Neural cell (in vitro differentiated cells): ENCODE results near the gene SPDYC. TPM values are rescaled to one million over a fixed set of nuclear protein-coding genes. Genes with fewer than 3 reads are reported as not detected.

ENCODE experiments used
- H2AFZ ChIP-seq: fragments of 200-600, 300-800 bp; sonication (generic), shearing (Covaris generic); 2 replicates; pipeline ENCODE4 v1.6.0; 2014; ENCODE audit warnings: low read depth, mild to moderate bottlenecking, antibody characterized with exemption, low read length, moderate library complexity
- H3F3A ChIP-seq: fragments of 200-600 bp; shearing (Covaris generic); 2 replicates; pipeline ENCODE4 v1.6.1; 2016; ENCODE audit warnings: mild to moderate bottlenecking, moderate library complexity, mixed read lengths, antibody characterized with exemption, low read length; ENCODE audit not compliant: insufficient read depth, poor library complexity, severe bottlenecking
- H3K27ac ChIP-seq: fragments of 200-600, 300-800 bp; sonication (generic), shearing (Covaris generic); 2 replicates; pipeline ENCODE4 v1.5.1; 2014; ENCODE audit warnings: mild to moderate bottlenecking, low read length, moderate library complexity
- H3K27me3 ChIP-seq: fragments of 300-800, 200-600 bp; sonication (generic), shearing (Covaris generic); 2 replicates; pipeline ENCODE4 v1.6.0; 2014; ENCODE audit warnings: mild to moderate bottlenecking, low read depth, low read length, moderate library complexity; ENCODE audit not compliant: insufficient read depth
- H3K36me3 ChIP-seq: fragments of 300-800, 200-600 bp; sonication (generic), shearing (Covaris generic); 2 replicates; pipeline ENCODE4 v1.5.1; 2014; ENCODE audit warnings: mild to moderate bottlenecking, antibody characterized with exemption, low read length, moderate library complexity; ENCODE audit not compliant: insufficient read depth
- H3K4me2 ChIP-seq: fragments of 300-800, 200-600 bp; sonication (generic), shearing (Covaris generic); 2 replicates; pipeline ENCODE4 v1.6.0; 2014; ENCODE audit warnings: mild to moderate bottlenecking, low read length
- H3K4me3 ChIP-seq: fragments of 300-800, 200-600 bp; sonication (generic), shearing (Covaris generic); 2 replicates; pipeline ENCODE4 v1.5.1; 2014; ENCODE audit warnings: mild to moderate bottlenecking, low read length, moderate library complexity
- H3K79me2 ChIP-seq: fragments of 200-600 bp; shearing (Covaris generic); replicated peaks from 2 replicates; pipeline ENCODE4 v1.6.0; 2014; ENCODE audit warnings: mild to moderate bottlenecking, low read length, moderate library complexity; ENCODE audit not compliant: insufficient read depth
- H3K9ac ChIP-seq: fragments of 300-800, 200-600 bp; sonication (generic), shearing (Covaris generic); 2 replicates; pipeline ENCODE4 v1.6.1; 2016; ENCODE audit warnings: mild to moderate bottlenecking, low read length, mixed read lengths
- H3K9me2 ChIP-seq: fragments of 200-600 bp; shearing (Covaris generic); 2 replicates; pipeline ENCODE4 v1.6.1; 2016; ENCODE audit warnings: mild to moderate bottlenecking, low read length, mixed read lengths; ENCODE audit not compliant: insufficient read depth
- H3K9me3 ChIP-seq: fragments of 200-600, 300-800 bp; sonication (generic), shearing (Covaris generic); 2 replicates; pipeline ENCODE4 v1.6.1; 2016; ENCODE audit warnings: mild to moderate bottlenecking, mixed run types, low read length, moderate library complexity, mixed read lengths
- H4K20me1 ChIP-seq: fragments of 200-600 bp; shearing (Covaris generic); 2 replicates; pipeline ENCODE4 v1.6.1; 2016; ENCODE audit warnings: mild to moderate bottlenecking, mixed run types; ENCODE audit not compliant: insufficient read depth
- EP300 ChIP-seq: fragments of 450-650 bp; conservative IDR thresholded peaks from 2 replicates; pipeline ENCODE4 v1.6.1; 2014; ENCODE audit warnings: antibody characterized with exemption, mild to moderate bottlenecking, moderate library complexity; ENCODE audit not compliant: poor library complexity, severe bottlenecking
- EZH2 ChIP-seq: fragments of 200-600, 300-800 bp; shearing (Covaris generic), sonication (generic); IDR thresholded peaks from 2 replicates; pipeline ENCODE4 v1.6.1; 2014; ENCODE audit warnings: antibody characterized with exemption, low read length, borderline replicate concordance, mild to moderate bottlenecking; ENCODE audit not compliant: insufficient read depth, poor library complexity, severe bottlenecking
- MXI1 ChIP-seq: fragments of 450-650 bp; conservative IDR thresholded peaks from 2 replicates; pipeline ENCODE4 v1.6.1; 2014; ENCODE audit warnings: antibody characterized with exemption, mild to moderate bottlenecking; ENCODE audit not compliant: poor library complexity, severe bottlenecking
- POLR2AphosphoS5 ChIP-seq: IDR thresholded peaks from 2 replicates; pipeline ENCODE4 v1.6.1; 2012
- RAD21 ChIP-seq: fragments of 450-650 bp; conservative IDR thresholded peaks from 2 replicates; pipeline ENCODE4 v1.6.1; 2014; ENCODE audit warnings: antibody characterized with exemption, mild to moderate bottlenecking, moderate library complexity
- SMC3 ChIP-seq: fragments of 450-650 bp; conservative IDR thresholded peaks from 2 replicates; pipeline ENCODE4 v1.6.1; 2014; ENCODE audit warnings: antibody characterized with exemption, mild to moderate bottlenecking, moderate library complexity; ENCODE audit not compliant: poor library complexity
- TAF1 ChIP-seq: IDR thresholded peaks from 2 replicates; pipeline ENCODE4 v1.6.1; 2012; ENCODE audit warnings: low read depth
- polyA plus RNA-seq: library from polyadenylated mRNA; depleted of rRNA; stranded (reverse); fragments of >200 nt; gene quantifications from 2 replicates; pipeline ENCODE4 v1.2.3, GENCODE V29; 2014
- TF ChIP-seq, protein P1 (sequence below): IDR thresholded peaks from 2 replicates; pipeline ENCODE4 v1.6.1; 2012; ENCODE audit warnings: borderline replicate concordance
- TF ChIP-seq, protein P2 (sequence below): fragments of 450-650 bp; IDR thresholded peaks from 2 replicates; pipeline ENCODE4 v1.5.1; 2014; ENCODE audit warnings: antibody characterized with exemption, mild to moderate bottlenecking, moderate library complexity; ENCODE audit not compliant: poor library complexity, severe bottlenecking

SPDYC gene
- polyA plus RNA-seq, 1 donor from 2014 or later = not detected

DNA sequence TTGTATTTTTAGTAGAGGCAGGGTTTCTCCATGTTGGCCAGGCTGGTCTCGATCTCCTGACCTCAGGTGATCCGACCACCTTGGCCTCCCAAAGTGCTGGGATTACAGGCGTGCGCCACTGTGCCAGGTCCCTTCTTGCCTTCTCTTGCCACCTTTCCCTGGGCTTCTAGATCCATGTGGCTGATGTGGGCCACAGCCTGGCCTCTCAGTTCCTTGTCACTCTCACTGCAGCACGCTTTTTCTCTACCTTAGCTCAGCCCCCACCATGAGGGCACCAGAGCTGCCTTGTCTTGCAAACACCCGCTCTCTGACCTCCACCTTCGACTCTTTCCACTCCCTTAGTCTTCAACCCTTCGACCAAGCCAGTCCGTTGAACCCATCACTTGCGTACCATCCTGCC, 19.2 kb downstream of the SPDYC start:
- Histone ChIP-seq H3F3A (no peaks in the 10 kb centered on the region), H3K9me3 (no peaks in the 10 kb centered on the region), H4K20me1 (no peaks in the 10 kb centered on the region), H3K27me3 (no peaks in the 10 kb centered on the region), H3K4me3 (no peak overlapping the region), H3K79me2 (no peaks in the 10 kb centered on the region), H3K4me2 (no peak overlapping the region), H3K9me2 (no peaks in the 10 kb centered on the region), H2AFZ (no peak overlapping the region), H3K9ac (no peak overlapping the region), H3K27ac (no peak overlapping the region), H3K36me3 (no peaks in the 10 kb centered on the region)
- TF ChIP-seq, protein P1, sequence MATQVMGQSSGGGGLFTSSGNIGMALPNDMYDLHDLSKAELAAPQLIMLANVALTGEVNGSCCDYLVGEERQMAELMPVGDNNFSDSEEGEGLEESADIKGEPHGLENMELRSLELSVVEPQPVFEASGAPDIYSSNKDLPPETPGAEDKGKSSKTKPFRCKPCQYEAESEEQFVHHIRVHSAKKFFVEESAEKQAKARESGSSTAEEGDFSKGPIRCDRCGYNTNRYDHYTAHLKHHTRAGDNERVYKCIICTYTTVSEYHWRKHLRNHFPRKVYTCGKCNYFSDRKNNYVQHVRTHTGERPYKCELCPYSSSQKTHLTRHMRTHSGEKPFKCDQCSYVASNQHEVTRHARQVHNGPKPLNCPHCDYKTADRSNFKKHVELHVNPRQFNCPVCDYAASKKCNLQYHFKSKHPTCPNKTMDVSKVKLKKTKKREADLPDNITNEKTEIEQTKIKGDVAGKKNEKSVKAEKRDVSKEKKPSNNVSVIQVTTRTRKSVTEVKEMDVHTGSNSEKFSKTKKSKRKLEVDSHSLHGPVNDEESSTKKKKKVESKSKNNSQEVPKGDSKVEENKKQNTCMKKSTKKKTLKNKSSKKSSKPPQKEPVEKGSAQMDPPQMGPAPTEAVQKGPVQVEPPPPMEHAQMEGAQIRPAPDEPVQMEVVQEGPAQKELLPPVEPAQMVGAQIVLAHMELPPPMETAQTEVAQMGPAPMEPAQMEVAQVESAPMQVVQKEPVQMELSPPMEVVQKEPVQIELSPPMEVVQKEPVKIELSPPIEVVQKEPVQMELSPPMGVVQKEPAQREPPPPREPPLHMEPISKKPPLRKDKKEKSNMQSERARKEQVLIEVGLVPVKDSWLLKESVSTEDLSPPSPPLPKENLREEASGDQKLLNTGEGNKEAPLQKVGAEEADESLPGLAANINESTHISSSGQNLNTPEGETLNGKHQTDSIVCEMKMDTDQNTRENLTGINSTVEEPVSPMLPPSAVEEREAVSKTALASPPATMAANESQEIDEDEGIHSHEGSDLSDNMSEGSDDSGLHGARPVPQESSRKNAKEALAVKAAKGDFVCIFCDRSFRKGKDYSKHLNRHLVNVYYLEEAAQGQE = no peak
- no peak for TF ChIP-seq RAD21
- TF ChIP-seq, protein P2, sequence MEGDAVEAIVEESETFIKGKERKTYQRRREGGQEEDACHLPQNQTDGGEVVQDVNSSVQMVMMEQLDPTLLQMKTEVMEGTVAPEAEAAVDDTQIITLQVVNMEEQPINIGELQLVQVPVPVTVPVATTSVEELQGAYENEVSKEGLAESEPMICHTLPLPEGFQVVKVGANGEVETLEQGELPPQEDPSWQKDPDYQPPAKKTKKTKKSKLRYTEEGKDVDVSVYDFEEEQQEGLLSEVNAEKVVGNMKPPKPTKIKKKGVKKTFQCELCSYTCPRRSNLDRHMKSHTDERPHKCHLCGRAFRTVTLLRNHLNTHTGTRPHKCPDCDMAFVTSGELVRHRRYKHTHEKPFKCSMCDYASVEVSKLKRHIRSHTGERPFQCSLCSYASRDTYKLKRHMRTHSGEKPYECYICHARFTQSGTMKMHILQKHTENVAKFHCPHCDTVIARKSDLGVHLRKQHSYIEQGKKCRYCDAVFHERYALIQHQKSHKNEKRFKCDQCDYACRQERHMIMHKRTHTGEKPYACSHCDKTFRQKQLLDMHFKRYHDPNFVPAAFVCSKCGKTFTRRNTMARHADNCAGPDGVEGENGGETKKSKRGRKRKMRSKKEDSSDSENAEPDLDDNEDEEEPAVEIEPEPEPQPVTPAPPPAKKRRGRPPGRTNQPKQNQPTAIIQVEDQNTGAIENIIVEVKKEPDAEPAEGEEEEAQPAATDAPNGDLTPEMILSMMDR = no peak
- TF ChIP-seq EP300 = no peak
- no peak for TF ChIP-seq EZH2
- no peak for TF ChIP-seq MXI1
- TF ChIP-seq TAF1 = no peak
- TF ChIP-seq POLR2AphosphoS5 = no peak
- no peak for TF ChIP-seq SMC3

DNA sequence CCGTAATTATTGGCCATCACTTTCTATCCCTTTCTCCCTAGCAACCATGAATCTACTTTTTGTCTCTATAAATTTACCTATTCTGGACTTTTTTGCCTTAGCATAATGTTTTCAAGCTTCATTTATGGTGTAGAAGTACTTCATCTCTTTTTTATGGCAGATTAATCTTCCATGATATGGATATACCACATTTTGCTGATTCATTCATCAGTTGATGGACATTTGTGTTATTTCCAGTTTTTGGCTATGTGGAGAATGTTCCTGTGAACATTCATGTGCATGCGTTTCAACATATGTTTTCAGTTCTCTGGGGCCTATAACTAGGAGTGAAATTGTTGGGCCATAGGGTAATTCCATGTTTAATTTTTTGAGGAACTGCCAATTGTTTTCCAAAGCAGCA, 24.5 kb downstream of the SPDYC start:
- Histone ChIP-seq H3K4me3 (no peak overlapping the region), H3K36me3 (peaks cover 8% of the 10 kb centered on the region), H3K27ac (no peak overlapping the region), H3K9ac (no peak overlapping the region), H3K27me3 (no peaks in the 10 kb centered on the region), H3K79me2 (no peaks in the 10 kb centered on the region), H3K4me2 (no peak overlapping the region), H3K9me3 (no peaks in the 10 kb centered on the region), H3F3A (no peaks in the 10 kb centered on the region), H2AFZ (no peak overlapping the region), H3K9me2 (no peaks in the 10 kb centered on the region), H4K20me1 (no peaks in the 10 kb centered on the region)
- no peak for TF ChIP-seq TAF1

DNA sequence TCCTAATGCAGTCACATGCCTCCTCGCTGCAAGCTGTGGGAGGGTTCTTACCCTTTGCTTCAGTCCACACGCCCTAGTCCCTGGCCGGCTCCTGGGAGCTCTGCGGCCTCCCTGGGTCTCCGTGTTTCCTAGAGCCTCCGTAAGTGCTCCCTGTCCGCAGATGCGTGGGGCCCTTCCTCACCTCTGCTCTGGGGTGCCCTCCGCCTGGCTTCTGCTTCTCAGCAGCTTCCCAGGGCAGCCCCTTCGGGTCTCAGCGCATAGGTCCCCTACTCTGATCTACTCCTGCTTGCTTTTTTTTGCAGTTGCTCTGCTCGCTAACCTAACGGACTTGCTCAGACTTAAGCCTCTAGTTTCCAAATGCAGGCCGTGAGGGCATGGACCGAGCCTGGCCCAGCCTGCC, 34.1 kb downstream of the SPDYC start:
- Histone ChIP-seq H3F3A (no peaks in the 10 kb centered on the region), H3K9me2 (no peaks in the 10 kb centered on the region), H3K27ac (no peak overlapping the region), H3K9ac (no peak overlapping the region), H3K4me2 (no peak overlapping the region), H2AFZ (no peak overlapping the region), H3K9me3 (no peaks in the 10 kb centered on the region), H3K27me3 (no peaks in the 10 kb centered on the region), H3K36me3 (peaks cover 3% of the 10 kb centered on the region), H4K20me1 (no peaks in the 10 kb centered on the region), H3K79me2 (no peaks in the 10 kb centered on the region), H3K4me3 (no peak overlapping the region)
- no peak for TF ChIP-seq TAF1
- TF ChIP-seq, protein P1 = no peak
- no peak for TF ChIP-seq RAD21
- no peak for TF ChIP-seq EZH2
